Spleen (tissue), 7 donors: ENCODE results near the gene DNAH10.

ENCODE experiments used
- POLR2A ChIP-seq, 3 donors: fragments of 450-650 bp; IDR thresholded peaks; one replicate each; pipeline ENCODE4 v1.5.1; 2017; ENCODE audit warnings: antibody characterized with exemption in 3 of 3, mild to moderate bottlenecking in 1 of 3
- POLR2AphosphoS5 ChIP-seq, 3 donors: sonication (generic); formaldehyde crosslinking; IDR thresholded peaks; one replicate each; pipeline ENCODE4 v1.5.1; 2017; ENCODE audit warnings: antibody characterized with exemption in 3 of 3
- TF ChIP-seq, protein P1 (sequence below), 11 experiments: fragments of 200-600 bp in 7 of 11; fragments of 450-650 bp in 4 of 11; sonication (generic) in 4 of 11; IDR thresholded peaks in 8 of 11; conservative IDR thresholded peaks in 3 of 11; 1 replicate in 7 of 11; 2 replicates in 4 of 11; pipeline versions ENCODE4 v1.4.0 to v1.8.0; 2016 to 2021; ENCODE audit warnings: antibody characterized with exemption in 11 of 11, inconsistent platforms in 4 of 11, mild to moderate bottlenecking in 1 of 11
- donor health status: DM: no; HTN: no; CAD: no; lungs with moderate emphysema.
- donor health status: DM: no; HTN: no; CAD: no.
- donor health status: DM: no; HTN: no; CAD: no.

DNA sequence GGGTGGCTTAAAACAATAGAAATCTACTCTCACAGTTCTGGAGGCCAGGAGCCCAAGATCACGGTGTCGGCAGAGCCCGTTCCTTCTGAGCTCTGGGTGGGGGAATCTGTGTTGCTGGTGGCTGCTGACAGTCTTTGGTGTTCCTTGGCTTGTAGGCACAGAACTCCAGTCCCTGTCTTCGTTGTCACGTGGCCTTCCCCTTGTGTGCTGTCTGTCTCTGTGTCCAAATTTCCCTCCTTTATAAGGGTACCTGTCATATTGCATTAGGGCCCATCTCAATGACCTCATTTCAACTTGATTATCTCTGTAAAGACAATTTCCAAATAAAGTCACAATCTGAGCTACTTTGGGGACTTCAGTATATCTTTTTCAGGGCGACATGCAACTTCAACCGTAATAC is 128.9 kb downstream of the DNAH10 start:
- TF ChIP-seq, protein P1, sequence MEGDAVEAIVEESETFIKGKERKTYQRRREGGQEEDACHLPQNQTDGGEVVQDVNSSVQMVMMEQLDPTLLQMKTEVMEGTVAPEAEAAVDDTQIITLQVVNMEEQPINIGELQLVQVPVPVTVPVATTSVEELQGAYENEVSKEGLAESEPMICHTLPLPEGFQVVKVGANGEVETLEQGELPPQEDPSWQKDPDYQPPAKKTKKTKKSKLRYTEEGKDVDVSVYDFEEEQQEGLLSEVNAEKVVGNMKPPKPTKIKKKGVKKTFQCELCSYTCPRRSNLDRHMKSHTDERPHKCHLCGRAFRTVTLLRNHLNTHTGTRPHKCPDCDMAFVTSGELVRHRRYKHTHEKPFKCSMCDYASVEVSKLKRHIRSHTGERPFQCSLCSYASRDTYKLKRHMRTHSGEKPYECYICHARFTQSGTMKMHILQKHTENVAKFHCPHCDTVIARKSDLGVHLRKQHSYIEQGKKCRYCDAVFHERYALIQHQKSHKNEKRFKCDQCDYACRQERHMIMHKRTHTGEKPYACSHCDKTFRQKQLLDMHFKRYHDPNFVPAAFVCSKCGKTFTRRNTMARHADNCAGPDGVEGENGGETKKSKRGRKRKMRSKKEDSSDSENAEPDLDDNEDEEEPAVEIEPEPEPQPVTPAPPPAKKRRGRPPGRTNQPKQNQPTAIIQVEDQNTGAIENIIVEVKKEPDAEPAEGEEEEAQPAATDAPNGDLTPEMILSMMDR (IDR thresholded peaks at IDR 0.05 in 8 of 11, conservative IDR thresholded peaks at IDR 0.05 in 3 of 11), result no peak
- TF ChIP-seq POLR2AphosphoS5 (IDR thresholded peaks at IDR 0.05), result no peak
- TF ChIP-seq POLR2A (IDR thresholded peaks at IDR 0.05), result no peak
